Subcutaneous abdominal adipose tissue (tissue), 5 donors: ENCODE results near the gene RNF149.

Source experiments
- H3K27ac ChIP-seq: one replicate; pipeline ENCODE4 v1.7.0; 2013; ENCODE audit warnings: low read depth, mild to moderate bottlenecking, inconsistent platforms, low read length, moderate library complexity
- H3K27me3 ChIP-seq, 5 donors: one replicate each; pipeline ENCODE4 v1.7.0; 2013; ENCODE audit warnings: low read length in 5 of 5, inconsistent platforms in 1 of 5; ENCODE audit not compliant: control insufficient read depth in 5 of 5, insufficient read depth in 4 of 5
- H3K36me3 ChIP-seq, 5 donors: one replicate each; pipeline ENCODE4 v1.7.0; 2013; ENCODE audit warnings: low read length in 5 of 5; ENCODE audit not compliant: control insufficient read depth in 5 of 5, insufficient read depth in 5 of 5
- H3K4me1 ChIP-seq, 5 donors: one replicate each; pipeline ENCODE4 v1.7.0; 2013; ENCODE audit warnings: low read length in 5 of 5, mild to moderate bottlenecking in 3 of 5, moderate library complexity in 1 of 5; ENCODE audit not compliant: control insufficient read depth in 5 of 5, insufficient read depth in 5 of 5
- H3K4me3 ChIP-seq, 5 donors: one replicate each; pipeline ENCODE4 v1.7.0; 2013; ENCODE audit warnings: low read length in 5 of 5, low read depth in 1 of 5
- H3K9ac ChIP-seq, 5 donors: one replicate each; pipeline ENCODE4 v1.7.0; 2013; ENCODE audit warnings: low read length in 5 of 5, mild to moderate bottlenecking in 4 of 5, moderate library complexity in 3 of 5
- H3K9me3 ChIP-seq, 5 donors: one replicate each; pipeline ENCODE4 v1.7.0; 2013; ENCODE audit warnings: low read length in 5 of 5; ENCODE audit not compliant: control insufficient read depth in 5 of 5
- donor health status: healthy.
- donor health status: healthy.
- donor health status: healthy.
- donor health status: healthy.
- donor health status: healthy.

The RNF149 gene

DNA sequence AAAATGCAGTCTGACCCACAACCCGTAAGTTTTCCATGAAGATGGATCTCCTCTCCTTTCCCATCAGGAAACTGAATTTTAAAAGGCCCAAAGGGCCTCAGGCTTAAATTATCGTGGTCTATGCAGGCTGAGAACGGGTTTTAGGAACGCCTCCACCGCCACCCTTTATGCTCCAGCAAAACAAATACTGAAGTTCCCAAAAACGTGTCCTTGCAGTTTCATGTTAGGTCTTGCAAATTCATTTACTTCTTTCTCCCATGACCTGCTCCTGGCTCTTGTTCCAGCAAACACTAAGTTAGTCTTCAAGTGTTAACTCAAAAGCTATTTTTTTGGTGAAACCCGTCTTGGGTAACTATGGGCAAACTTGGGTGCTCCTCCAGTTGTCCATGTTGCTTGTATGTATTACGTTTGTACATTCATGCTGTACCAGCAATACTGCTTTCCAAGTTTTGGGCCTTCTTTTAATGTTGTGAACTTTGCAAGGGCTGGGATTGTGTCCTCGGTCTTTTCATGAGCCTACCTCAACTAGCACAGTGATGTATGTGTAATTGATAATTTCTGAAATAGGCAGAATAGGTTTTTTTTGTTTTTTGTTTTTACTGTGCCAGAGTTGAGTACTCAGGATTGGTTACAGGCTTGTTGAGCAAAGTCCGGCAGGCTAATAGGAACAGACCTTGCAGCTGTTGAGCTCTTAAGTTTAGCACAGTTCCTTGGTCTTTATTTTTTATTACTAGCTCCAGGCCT is 1.8 kb upstream of the RNF149 start:
- no peak overlapping the region for H3K27ac ChIP-seq

GRCh38 chr2:101307950-101308431 is 510 bp downstream of the RNF149 start:
- Histone ChIP-seq H3K27me3 (no peaks in the 10 kb centered on the region), H3K4me3 (peak overlapping the region; percentile 76 to 94 (median 89)), H3K4me1 (peaks cover 5 to 68% (median 48%) of the 10 kb centered on the region in 5 donors), H3K36me3 (no peaks in the 10 kb centered on the region), H3K9me3 (no peaks in the 10 kb centered on the region), H3K27ac (peak overlapping the region; percentile 91), H3K9ac (peak overlapping the region; percentile 61 to 95 (median 93))

More for the DNA sequence above, 1.8 kb upstream of the RNF149 start:
- H3K36me3 ChIP-seq = no peaks in the 10 kb centered on the region
- no peaks in the 10 kb centered on the region for H3K27me3 ChIP-seq
- H3K9ac ChIP-seq = no peak overlapping the region
- no peaks in the 10 kb centered on the region for H3K9me3 ChIP-seq
- H3K4me1 ChIP-seq = peaks cover 2 to 56% (median 33%) of the 10 kb centered on the region in 5 donors
- H3K4me3 ChIP-seq = no peak overlapping the region

DNA sequence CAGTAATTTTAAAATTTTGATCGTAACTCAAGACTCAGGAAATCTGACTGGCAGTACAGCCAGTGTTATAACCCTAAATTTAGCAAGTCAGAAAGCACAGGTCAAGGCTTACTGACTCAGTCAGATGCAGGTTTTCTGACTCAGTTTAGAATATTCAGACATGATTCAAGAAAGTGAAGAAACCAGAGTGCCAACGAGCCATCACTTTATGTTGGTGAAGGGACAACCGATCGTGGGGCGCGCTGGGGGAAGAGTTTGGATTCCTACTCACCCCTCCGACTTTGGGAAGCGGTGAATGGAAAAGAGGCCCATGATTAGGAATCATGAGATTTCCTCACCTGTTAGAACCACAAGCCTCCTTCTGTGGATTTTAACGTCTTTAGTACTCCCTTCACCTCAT is 998 bp downstream of the RNF149 start:
- no peaks in the 10 kb centered on the region for H3K27me3 ChIP-seq
- no peaks in the 10 kb centered on the region for H3K9me3 ChIP-seq
- peak overlapping the region; percentile 91 for H3K27ac ChIP-seq
- peaks cover 0 to 1% (median 0%) of the 10 kb centered on the region in 5 donors for H3K36me3 ChIP-seq
- peaks cover 5 to 68% (median 48%) of the 10 kb centered on the region in 5 donors for H3K4me1 ChIP-seq
- H3K9ac ChIP-seq = peak overlapping the region; percentile 61 to 95 (median 93)
- peak overlapping the region; percentile 76 to 94 (median 89) for H3K4me3 ChIP-seq

- Histone ChIP-seq H3K4me1 (peaks cover 5 to 77% (median 51%) of the 10 kb centered on the region in 5 donors), H3K9me3 (no peaks in the 10 kb centered on the region), H3K36me3 (peaks cover 0 to 2% (median 0%) of the 10 kb centered on the region in 5 donors), H3K4me3 (peak overlapping the region; percentile 76 to 94 (median 89)), H3K27me3 (no peaks in the 10 kb centered on the region), H3K9ac (peak overlapping the region in 4 of 5 donors; percentile 51 to 94 (median 77)), H3K27ac (peak overlapping the region; percentile 91)
These were observed 2.1 kb downstream of the RNF149 start for GRCh38 chr2:101306410-101306809.

GRCh38 chr2:101305492-101306078 is 2.9 kb downstream of the RNF149 start:
- H3K27me3 ChIP-seq = no peaks in the 10 kb centered on the region
- H3K27ac ChIP-seq = peak overlapping the region; percentile 91
- H3K36me3 ChIP-seq = peaks cover 0 to 2% (median 0%) of the 10 kb centered on the region in 5 donors
- H3K9me3 ChIP-seq = no peaks in the 10 kb centered on the region
- H3K4me1 ChIP-seq = peaks cover 5 to 74% (median 59%) of the 10 kb centered on the region in 5 donors
- peak overlapping the region; percentile 76 to 94 (median 89) for H3K4me3 ChIP-seq
- peak overlapping the region; percentile 2 to 61 (median 21) for H3K9ac ChIP-seq

DNA sequence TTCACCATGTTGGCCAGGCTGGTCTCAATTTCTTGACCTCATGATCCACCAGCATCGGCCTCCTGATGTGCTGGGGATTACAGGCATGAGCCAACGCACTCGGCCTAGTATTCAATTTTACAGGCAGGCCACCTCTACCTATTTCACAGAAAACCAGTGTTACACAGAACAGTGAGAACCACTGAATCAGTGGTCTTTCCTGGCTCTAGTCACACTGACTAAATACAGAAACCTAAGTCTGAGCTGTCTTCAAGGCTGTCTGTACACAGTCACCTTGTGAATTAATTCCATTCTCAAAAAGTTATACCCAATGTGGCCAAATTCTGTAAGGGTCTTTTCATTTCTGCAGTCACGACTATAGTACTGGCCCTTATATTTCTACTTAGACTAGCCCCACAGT is 3.5 kb downstream of the RNF149 start:
- H3K4me1 ChIP-seq = peaks cover 5 to 74% (median 60%) of the 10 kb centered on the region in 5 donors

DNA sequence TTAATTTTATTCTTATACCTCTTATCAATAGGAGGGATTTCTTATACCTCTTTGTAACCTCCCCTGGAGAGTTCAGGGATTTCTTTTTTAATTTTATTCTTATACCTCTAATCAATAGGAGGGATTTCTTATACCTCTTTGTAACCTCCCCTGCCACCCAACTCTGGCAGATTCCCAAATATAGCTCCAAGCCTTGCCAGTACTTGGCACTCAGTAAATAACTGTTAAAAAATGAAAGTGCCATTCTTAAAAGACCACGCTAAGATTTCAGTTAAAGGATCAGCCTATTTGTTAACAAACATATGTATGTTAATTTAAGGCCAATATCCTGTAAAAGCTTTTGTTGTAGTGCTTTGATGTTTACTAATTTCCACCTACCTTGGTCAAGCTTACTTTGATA is 4.8 kb downstream of the RNF149 start:
- peaks cover 0 to 3% (median 0%) of the 10 kb centered on the region in 5 donors for H3K36me3 ChIP-seq
- no peaks in the 10 kb centered on the region for H3K27me3 ChIP-seq
- H3K9ac ChIP-seq = no peak overlapping the region
- H3K27ac ChIP-seq = no peak overlapping the region
- peaks cover 5 to 75% (median 53%) of the 10 kb centered on the region in 5 donors for H3K4me1 ChIP-seq
- no peaks in the 10 kb centered on the region for H3K9me3 ChIP-seq
- no peak overlapping the region for H3K4me3 ChIP-seq

More for the DNA sequence above, 3.5 kb downstream of the RNF149 start:
- H3K27me3 ChIP-seq = no peaks in the 10 kb centered on the region
- H3K9me3 ChIP-seq = no peaks in the 10 kb centered on the region
- peak overlapping the region in 2 of 5 donors; percentile 86 to 94 for H3K4me3 ChIP-seq
- H3K36me3 ChIP-seq = peaks cover 0 to 2% (median 0%) of the 10 kb centered on the region in 5 donors
- peak overlapping the region in 4 of 5 donors; percentile 2 to 38 (median 16) for H3K9ac ChIP-seq
- H3K27ac ChIP-seq = peak overlapping the region; percentile 91

GRCh38 chr2:101302016-101302415 is 6.5 kb downstream of the RNF149 start:
- H3K27ac ChIP-seq = no peak overlapping the region
- H3K9ac ChIP-seq = peak overlapping the region in 1 of 5 donors; percentile 32
- no peaks in the 10 kb centered on the region for H3K27me3 ChIP-seq
- H3K9me3 ChIP-seq = no peaks in the 10 kb centered on the region
- H3K4me1 ChIP-seq = peaks cover 5 to 63% (median 50%) of the 10 kb centered on the region in 5 donors
- H3K36me3 ChIP-seq = peaks cover 0 to 3% (median 0%) of the 10 kb centered on the region in 5 donors
- no peak overlapping the region for H3K4me3 ChIP-seq

DNA sequence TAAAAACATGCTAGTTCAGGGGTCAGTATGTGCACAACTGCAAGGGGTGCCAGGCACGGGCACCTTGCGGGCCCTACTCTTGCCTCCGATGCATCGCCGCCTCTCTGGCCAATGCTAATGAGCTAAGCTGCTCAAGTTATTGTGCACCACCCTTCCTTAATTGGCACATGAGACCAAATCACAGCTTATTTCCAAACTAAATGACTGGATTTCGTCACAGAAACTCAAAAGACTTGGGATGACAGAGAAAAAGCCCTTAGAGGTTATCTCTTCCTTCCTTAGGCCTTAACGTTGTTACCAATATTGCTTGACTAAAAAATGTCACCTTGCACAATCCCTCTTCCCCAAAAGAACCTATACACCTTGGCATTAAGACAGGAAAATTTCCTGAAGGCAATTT is 7.7 kb downstream of the RNF149 start:
- H3K9ac ChIP-seq = peak overlapping the region in 1 of 5 donors; percentile 56
- H3K27ac ChIP-seq = no peak overlapping the region
- H3K4me1 ChIP-seq = peaks cover 2 to 57% (median 43%) of the 10 kb centered on the region in 5 donors
- H3K27me3 ChIP-seq = no peaks in the 10 kb centered on the region
- H3K9me3 ChIP-seq = no peaks in the 10 kb centered on the region
- H3K36me3 ChIP-seq = peaks cover 0 to 3% (median 0%) of the 10 kb centered on the region in 5 donors
- H3K4me3 ChIP-seq = no peak overlapping the region

DNA sequence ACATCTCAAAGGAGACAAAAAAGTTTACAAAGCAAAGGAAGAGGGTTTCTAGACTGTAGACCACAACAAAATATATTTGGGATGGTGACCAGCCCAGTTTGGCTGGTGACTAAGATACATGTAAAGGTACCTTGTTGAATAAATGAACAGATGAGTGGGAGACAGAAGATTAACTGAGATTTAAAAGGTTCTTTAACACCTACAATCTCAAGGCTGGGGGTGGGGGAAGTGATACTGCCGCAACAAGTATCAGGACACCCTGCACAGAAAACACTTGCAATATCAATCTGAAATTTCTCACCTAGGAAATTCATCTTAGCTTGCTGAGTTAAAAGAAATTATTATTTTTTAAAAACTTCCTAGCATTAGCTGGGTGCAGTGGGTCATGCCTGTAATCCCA is 8.3 kb downstream of the RNF149 start:
- Histone ChIP-seq H3K27ac (no peak overlapping the region), H3K36me3 (peaks cover 0 to 3% (median 0%) of the 10 kb centered on the region in 5 donors), H3K4me3 (no peak overlapping the region), H3K4me1 (peaks cover 2 to 50% (median 36%) of the 10 kb centered on the region in 5 donors), H3K27me3 (no peaks in the 10 kb centered on the region), H3K9ac (no peak overlapping the region), H3K9me3 (no peaks in the 10 kb centered on the region)
